ENCODE results near the gene PTGIR.

The PTGIR gene

DNA sequence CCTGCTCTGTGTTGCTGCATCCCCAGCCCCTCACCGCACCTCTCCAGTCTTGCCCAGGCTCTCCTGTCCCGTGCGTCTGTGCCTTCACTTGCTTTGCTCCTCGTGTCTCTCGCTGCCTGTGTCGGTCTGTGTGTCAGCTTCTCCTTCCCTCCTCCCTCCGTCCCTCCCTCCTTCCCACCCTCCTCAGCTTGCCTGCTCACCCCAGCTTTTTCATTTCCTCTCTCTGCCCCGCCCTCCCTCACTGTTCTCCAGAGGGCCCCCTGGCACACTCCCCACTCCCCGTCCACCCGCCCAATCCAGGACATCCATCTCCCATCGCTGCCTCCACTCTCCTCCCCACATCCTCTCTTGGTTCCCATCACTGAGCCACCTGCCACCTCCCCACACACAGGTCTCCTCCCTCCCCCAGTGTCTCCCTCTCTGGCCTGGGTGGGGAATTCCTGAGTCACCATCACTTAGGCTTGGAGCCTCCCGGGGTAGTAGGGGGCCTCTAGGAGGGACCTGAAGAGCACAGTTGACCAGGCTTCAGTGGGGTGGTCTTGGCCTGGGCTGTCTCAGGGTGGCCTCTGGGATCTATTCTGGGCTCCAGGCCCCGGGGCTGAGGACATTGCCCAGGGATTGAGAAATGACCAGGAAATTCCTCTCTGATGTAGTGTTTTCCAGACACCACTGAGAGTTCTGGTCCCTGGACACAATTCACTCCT is at the start of gene PTGIR:
TSS of gene PTGIR (minus strand) at position 132 of the 704 bp plus-strand sequence. CDS start 864 bp downstream, outside the sequence.
- no peak for DNase-seq (ENCODE audit: low spot score)

DNA sequence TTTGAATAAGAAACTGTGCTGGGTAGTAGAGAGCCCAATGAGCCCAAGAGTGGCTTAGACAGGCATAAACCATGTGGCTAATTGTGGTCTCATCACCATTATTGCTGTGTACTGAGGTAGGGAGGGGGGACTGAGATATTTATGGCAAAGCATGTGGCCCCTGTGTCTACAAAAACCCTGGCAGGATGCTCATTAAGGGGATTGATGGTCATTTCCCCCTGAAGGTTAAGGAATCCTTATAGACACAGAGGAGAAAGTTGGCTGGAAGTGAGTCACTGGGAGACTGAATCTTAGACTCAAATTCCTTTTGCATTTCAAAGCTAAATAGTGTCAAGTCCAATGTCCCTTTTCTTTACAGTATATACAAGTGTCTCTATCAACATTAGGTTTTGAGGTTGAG is 45.9 kb upstream of the PTGIR start:
- no peak for DNase-seq (ENCODE audit: low spot score)

GRCh38 chr19:46668662-46669061 is 43.8 kb upstream of the PTGIR start:
- DNase-seq (ENCODE audit: low spot score): no peak

DNA sequence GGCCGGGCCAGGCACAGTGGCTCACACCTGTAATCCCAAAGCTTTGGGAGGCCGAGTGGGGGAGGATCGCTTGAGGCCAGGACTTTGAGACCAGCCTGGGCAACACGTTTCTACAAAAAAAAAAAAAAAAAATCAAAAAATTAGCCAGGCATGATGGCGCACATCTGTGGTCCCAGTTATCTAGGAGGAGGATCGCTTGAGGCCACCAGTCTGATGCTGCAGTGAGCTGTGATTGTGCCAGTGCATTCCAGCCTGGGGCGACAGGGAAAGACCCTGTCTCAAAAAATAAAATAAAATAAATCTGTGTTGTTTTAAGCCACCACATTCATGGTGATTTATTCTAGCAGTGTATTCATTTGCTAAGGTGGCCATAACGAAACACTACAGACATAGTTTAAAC is 40.2 kb upstream of the PTGIR start:
- DNase-seq (ENCODE audit: low spot score): no peak

DNA sequence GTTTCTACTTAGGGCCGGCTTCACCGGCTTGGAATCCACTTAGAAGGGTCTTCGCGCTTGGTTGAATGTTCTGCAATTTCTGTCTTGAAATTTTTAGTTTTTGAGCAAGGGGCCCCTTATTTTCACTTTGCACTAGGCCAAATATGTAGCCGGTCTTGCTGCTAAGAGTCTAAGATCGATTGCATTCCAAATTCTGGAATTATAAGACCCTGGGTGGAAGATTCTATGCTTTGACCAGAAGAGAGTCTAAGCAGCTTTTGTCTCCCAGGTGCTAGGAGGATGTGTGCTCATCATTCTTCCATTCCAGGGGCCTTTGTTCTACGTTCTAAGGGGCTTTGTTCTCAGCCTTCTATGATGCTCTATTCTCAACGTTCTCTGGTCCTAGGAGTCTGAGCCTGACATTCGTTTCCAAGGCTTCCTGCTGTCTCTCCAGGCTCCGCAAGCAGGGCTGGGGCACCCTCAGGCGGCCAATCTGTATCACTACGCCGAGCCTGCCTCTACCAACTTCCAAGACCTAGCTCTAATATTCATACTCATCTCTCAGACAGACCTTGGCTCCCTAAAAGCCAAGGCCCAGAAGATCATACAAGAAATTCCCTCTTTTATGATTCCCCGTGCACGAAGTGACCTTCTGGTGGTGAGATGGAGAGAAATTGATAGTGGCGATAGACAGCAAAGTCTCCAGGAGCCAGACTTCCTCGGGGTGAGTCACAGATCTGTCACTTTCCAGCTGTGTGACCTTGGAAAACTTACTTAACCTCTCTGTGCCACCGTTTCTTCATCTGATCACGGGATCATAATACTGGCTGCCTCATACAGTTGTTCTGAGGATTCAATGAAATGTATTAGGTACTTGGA is 37.1 kb upstream of the PTGIR start:
- peak; percentile 80 for DNase-seq (ENCODE audit: low spot score)

DNA sequence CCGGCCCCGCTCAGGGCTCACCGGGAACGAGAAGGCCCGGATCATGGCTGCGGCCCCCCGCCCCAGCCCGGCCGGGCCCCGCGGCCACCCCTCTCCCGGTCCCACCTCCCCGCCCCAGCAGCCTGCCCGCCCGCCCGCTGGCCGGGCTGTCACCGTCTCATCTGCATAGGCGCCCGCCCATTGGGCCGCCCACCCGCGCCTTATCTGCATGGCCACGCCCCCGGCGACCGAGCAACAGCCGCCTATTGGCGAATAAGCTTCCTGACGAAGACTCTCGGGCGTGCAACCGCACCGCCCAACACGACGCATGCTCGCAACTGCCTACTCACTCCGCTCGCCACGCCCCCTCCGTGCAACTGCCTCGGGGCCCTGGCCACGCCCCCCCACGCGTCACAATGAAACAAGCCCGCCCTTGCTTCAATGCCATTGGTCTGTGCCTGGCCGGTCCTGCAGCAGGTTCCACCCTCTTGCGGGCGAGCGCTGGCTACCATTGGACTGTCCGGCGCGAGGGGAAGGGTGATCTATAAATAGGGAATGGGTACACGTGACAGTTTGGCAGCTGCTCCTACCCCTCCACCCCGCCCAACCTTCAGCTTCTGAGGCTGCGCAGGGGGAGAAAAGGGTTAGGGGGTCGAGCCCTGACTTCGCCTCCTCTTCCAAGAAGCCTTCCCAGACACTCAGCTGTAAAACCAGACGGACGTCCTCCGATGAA is 36.3 kb upstream of the PTGIR start, which contains the start of gene DACT3:
TSS of gene DACT3 (minus strand) at position 163 of the 712 bp plus-strand sequence. CDS start at position 45, 118 bp downstream.
- DNase-seq (ENCODE audit: low spot score): peak; percentile 99

DNA sequence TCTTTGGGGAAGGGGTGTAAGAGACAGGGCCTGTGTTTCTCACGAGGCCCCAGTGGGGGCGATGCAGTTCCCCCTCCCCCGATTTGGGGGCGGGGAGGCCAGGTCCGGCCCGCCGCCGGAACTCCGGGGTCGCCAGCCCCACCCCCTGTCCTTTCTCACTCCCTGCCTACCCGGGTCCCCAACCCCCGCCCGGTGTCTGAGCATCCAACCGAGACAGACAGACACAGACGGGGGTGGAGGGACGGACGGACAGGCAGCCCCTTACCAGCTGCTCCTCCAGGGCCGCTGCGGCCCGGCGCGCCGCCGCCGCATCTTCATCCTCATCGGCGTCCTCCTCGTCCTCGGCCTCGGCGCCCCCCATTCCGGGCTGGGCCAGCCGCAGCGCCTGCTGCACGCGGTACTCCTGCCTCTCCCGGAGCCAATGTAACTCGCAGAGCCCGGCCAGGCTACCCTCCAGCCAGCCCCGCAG is 35.7 kb upstream of the PTGIR start:
- no peak for DNase-seq (ENCODE audit: low spot score)

- DNase-seq (ENCODE audit: low spot score): no peak
Observed at GRCh38 chr19:46660008-46660517, 35.2 kb upstream of the PTGIR start.

GRCh38 chr19:46659151-46660007 is 34.5 kb upstream of the PTGIR start:
- DNase-seq (ENCODE audit: low spot score): no peak

GRCh38 chr19:46656541-46656940 is 31.7 kb upstream of the PTGIR start:
- no peak for DNase-seq (ENCODE audit: low spot score)

DNA sequence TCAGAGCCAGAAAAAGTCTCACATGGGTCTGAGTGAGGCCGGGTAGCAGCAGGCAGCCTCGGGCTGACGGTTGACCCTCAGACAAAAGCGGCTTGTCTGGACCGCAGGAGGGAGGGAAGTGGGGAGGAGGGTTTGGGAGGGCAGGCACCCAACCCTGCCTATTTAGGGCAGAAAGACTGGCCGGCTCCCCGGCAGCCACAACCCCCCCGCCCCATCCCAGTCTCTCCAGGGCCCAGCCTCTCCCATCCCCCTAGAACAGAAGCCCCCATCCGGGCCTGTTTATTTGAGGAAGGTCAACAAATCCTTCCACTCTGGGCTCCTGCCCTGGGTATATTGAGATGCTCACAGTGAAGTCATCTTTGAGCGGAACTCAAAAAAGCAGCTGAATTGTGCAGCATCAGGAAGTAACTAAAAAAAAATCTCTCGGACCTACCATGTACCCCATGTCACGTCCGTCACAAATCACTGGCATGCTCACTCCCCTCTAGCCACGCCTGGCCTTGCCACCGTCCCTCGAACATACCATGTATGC is 29.8 kb upstream of the PTGIR start:
- no peak for DNase-seq (ENCODE audit: low spot score)

GRCh38 chr19:46650445-46650844 is 25.6 kb upstream of the PTGIR start:
- DNase-seq (ENCODE audit: low spot score): no peak

GRCh38 chr19:46648961-46649960 is 24.4 kb upstream of the PTGIR start:
- DNase-seq (ENCODE audit: low spot score): no peak

GRCh38 chr19:46648060-46648960 is 23.4 kb upstream of the PTGIR start:
- no peak for DNase-seq (ENCODE audit: low spot score)

GRCh38 chr19:46646402-46646801 is 21.5 kb upstream of the PTGIR start:
- DNase-seq (ENCODE audit: low spot score): no peak

DNA sequence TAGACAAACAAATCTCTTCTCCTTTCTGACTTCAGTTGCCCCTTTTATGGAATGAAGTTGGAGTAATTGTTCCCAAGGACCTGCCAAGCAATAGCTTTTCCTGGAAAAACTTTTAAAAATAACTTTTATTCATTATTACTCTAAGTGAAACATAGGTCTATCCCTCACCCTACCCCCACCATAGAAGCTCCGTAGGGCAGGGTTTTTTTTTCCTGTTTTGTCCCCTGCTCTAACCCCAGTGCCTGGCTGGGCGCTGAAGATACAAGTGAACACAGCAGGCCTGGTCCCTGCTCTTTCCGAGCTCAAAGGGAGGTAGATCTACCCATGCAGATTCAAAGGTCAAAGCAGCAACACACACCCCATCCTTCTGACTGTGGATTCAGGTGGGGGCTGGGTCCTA is 19.8 kb upstream of the PTGIR start:
- DNase-seq (ENCODE audit: low spot score): no peak

DNA sequence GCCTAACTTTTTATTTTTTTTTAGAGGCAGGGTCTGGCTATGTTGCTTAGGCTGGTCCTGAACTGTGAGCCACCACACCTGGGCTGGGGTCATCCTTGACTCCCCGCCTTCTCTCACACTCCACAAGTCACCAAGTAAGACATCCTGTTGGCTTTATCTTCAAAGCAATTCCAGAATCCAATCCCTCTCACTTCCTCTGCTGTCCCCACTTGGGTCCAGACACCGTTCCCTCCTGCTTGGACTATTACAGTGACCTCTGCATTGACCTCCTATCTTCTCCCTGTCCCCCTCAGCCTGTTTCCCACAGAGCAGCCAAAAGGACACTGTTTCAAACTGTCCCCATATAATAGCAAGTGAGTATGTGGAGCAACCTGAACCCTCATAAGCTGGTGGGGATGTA is 15.8 kb upstream of the PTGIR start:
- no peak for DNase-seq (ENCODE audit: low spot score)

- no peak for DNase-seq (ENCODE audit: low spot score)
Observed at GRCh38 chr19:46639358-46640182, 14.7 kb upstream of the PTGIR start.
